Prostate gland (tissue), 2 donors: ENCODE data around the gene FAAH2. TPM values are rescaled to one million over a fixed set of nuclear protein-coding genes. Genes with fewer than 3 reads are reported as not detected.

ENCODE experiments used
- DNase-seq: peaks from one replicate; pipeline ENCODE4 v3.0.0-alpha.2; 2019; ENCODE audit warnings: low spot score
- H3K27ac ChIP-seq, 2 donors: fragments of 200-600 bp; sonication (generic); 2 replicates each; pipeline ENCODE4 v1.5.1; 2017 to 2019
- H3K27me3 ChIP-seq: fragments of 200-600 bp; sonication (generic); replicated peaks from 2 replicates; pipeline ENCODE4 v1.5.1; 2019; ENCODE audit not compliant: insufficient read depth
- H3K36me3 ChIP-seq, 2 donors: fragments of 200-600 bp; sonication (generic); 1 replicate in 1 of 2; 2 replicates in 1 of 2; pipeline versions ENCODE4 v1.5.1 to v1.8.1; 2017 to 2019
- H3K4me1 ChIP-seq: fragments of 200-600 bp; sonication (generic); replicated peaks from 2 replicates; pipeline ENCODE4 v1.5.1; 2019
- H3K4me3 ChIP-seq, 2 donors: fragments of 200-600 bp; sonication (generic); 2 replicates each; pipeline ENCODE4 v1.5.1; 2017 to 2019
- H3K9me3 ChIP-seq: fragments of 200-600 bp; sonication (generic); 2 replicates; pipeline ENCODE4 v1.5.1; 2017
- POLR2A ChIP-seq: fragments of 450-650 bp; IDR thresholded peaks from one replicate; pipeline ENCODE4 v1.6.1; 2016; ENCODE audit warnings: antibody characterized with exemption, mild to moderate bottlenecking
- POLR2AphosphoS5 ChIP-seq: sonication (generic); formaldehyde crosslinking; IDR thresholded peaks from one replicate; pipeline ENCODE4 v1.6.1; 2017; ENCODE audit warnings: antibody characterized with exemption
- WGBS: methylation state at CpG from one replicate; pipeline ENCODE4 v1.1.5; 2018; 5-methylcytosine and 5-hydroxymethylcytosine counted together
- intact Hi-C: fragments of 100-400 bp; cut with DNase I; formaldehyde crosslinking; loops from one replicate; pipeline ENCODE4 v1.14.2; 2022
- total RNA-seq, 2 donors: library from RNA; depleted of rRNA; stranded (reverse); fragments of >200 nt; gene quantifications; one replicate each; pipeline ENCODE4 v1.1.0, GENCODE V29; 2016
- TF ChIP-seq, protein P1 (sequence below), 4 experiments: fragments of 200-600 bp in 2 of 4; fragments of 450-650 bp in 2 of 4; sonication (generic) in 2 of 4; IDR thresholded peaks; 1 replicate in 3 of 4; 2 replicates in 1 of 4; pipeline ENCODE4 v1.5.1; 2016 to 2019; ENCODE audit warnings: antibody characterized with exemption in 4 of 4, mild to moderate bottlenecking in 2 of 4, moderate library complexity in 2 of 4

The FAAH2 gene
- total RNA-seq, 2 donors from 2014 or later, result 31.7 to 40.2 TPM

DNA sequence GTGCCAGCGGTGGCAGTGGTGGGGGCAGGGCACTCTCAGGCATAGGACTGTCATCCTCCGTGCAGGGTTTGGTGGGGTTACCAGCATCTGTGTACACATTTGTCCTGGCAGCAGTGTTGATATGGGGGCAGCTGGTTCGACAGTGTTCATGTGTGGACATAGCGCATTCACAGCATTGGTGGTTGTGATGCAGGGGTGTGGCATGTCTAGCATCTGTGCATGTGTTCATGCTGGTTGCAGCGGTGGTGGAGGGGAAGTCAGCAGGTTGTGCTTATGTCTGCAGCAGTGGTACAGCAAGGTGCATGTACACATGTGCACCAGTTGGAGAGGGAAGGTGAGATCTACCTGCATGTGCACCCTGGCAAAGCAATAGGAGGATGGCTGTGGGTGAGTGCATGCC lies 230.0 kb downstream of the FAAH2 start:
- H3K9me3 ChIP-seq, result no peaks in the 10 kb centered on the region
- no peak overlapping the region for H3K4me3 ChIP-seq
- no peak for TF ChIP-seq POLR2AphosphoS5
- TF ChIP-seq, protein P1, sequence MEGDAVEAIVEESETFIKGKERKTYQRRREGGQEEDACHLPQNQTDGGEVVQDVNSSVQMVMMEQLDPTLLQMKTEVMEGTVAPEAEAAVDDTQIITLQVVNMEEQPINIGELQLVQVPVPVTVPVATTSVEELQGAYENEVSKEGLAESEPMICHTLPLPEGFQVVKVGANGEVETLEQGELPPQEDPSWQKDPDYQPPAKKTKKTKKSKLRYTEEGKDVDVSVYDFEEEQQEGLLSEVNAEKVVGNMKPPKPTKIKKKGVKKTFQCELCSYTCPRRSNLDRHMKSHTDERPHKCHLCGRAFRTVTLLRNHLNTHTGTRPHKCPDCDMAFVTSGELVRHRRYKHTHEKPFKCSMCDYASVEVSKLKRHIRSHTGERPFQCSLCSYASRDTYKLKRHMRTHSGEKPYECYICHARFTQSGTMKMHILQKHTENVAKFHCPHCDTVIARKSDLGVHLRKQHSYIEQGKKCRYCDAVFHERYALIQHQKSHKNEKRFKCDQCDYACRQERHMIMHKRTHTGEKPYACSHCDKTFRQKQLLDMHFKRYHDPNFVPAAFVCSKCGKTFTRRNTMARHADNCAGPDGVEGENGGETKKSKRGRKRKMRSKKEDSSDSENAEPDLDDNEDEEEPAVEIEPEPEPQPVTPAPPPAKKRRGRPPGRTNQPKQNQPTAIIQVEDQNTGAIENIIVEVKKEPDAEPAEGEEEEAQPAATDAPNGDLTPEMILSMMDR (IDR thresholded peaks at IDR 0.05), result no peak
- no peak for TF ChIP-seq POLR2A
- no peaks in the 10 kb centered on the region for H3K27me3 ChIP-seq
- 100% methylated on average over 2 of the region's 5 CpGs for WGBS
- intact Hi-C loops, result no loop called here
- no peaks in the 10 kb centered on the region for H3K36me3 ChIP-seq
- H3K4me1 ChIP-seq, result no peaks in the 10 kb centered on the region
- DNase-seq, result no peak
- no peak overlapping the region for H3K27ac ChIP-seq

- Histone ChIP-seq H3K4me1 (no peaks in the 10 kb centered on the region), H3K36me3 (no peaks in the 10 kb centered on the region), H3K4me3 (no peak overlapping the region), H3K27ac (no peak overlapping the region), H3K27me3 (no peaks in the 10 kb centered on the region), H3K9me3 (no peaks in the 10 kb centered on the region)
- intact Hi-C loops, result no loop called here
- 44% methylated on average over 2 of the region's 2 CpGs for WGBS
- no peak for TF ChIP-seq POLR2AphosphoS5
- no peak for TF ChIP-seq POLR2A
- TF ChIP-seq, protein P1 (IDR thresholded peaks at IDR 0.05), result no peak
- DNase-seq, result no peak
These were observed 233.1 kb downstream of the FAAH2 start for GRCh38 chrX:57519578-57520118.

DNA sequence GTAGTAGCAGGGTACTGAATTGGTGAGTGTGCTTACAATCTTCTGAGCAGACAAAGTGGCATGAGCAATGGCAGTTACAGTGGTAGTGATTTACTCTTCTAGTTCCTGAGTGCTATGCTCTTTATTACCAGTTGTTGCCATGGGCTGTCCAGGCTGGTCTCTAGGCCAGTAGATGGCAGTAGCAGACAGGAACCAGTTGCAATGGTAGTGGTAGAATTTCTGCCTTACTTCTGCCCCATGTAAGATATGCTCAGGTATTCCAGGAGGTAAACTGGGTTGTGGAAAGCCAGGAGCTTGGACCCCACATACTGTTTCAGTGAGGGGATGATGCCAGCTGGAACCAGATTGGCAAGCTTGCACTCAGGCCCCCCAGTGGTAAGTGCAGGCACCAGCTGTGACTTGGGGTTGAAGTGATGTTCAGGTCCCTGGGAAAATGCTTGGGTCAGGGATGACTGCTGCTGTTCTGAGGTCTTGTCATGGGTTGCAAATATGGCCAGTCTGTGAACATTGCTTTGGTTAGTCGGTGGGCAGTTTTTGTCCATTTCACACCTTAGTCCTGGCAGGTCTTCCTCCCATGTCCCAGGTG lies 242.3 kb downstream of the FAAH2 start:
- H3K4me1 ChIP-seq, result no peaks in the 10 kb centered on the region
- intact Hi-C loops, result no loop called here
- H3K27me3 ChIP-seq, result no peaks in the 10 kb centered on the region
- no peaks in the 10 kb centered on the region for H3K9me3 ChIP-seq
- WGBS, result 50% methylated on average over 1 of the region's 1 CpG
- no peak overlapping the region for H3K27ac ChIP-seq
- peak; percentile 5 for DNase-seq
- TF ChIP-seq POLR2AphosphoS5, result no peak
- TF ChIP-seq, protein P1 (IDR thresholded peaks at IDR 0.05), result peak in 1 of 4 experiments; percentile 11
- TF ChIP-seq POLR2A, result no peak
- H3K4me3 ChIP-seq, result no peak overlapping the region
- no peaks in the 10 kb centered on the region for H3K36me3 ChIP-seq

Other genes with a start within 250 kb of the FAAH2 start
- gene SPIN2B, start 165.2 kb upstream of the FAAH2 start, total RNA-seq, result 10 to 100 TPM in 1 of 2 donors, 1 to 10 TPM in 1; 6.0 to 10.6 TPM
- gene SPIN2A, start 149.3 kb upstream of the FAAH2 start, total RNA-seq, result 1 to 10 TPM in 1 of 2 donors, under 1 TPM in 1; 0.23 to 1.1 TPM